Renal cortex interstitium (tissue), 11 donors: ENCODE measurements around the gene B3GAT1. TPM values are rescaled to one million over a fixed set of nuclear protein-coding genes. Genes with fewer than 3 reads are reported as not detected.

Source experiments
- DNase-seq, 11 donors: peaks; one replicate each; pipeline ENCODE4 v3.0.0-alpha.2; 2013; ENCODE audit warnings: low read depth in 9 of 11, low spot score in 4 of 11; ENCODE audit errors: extremely low read depth in 1 of 11
- polyA plus RNA-seq, 3 donors: library from polyadenylated mRNA; unstranded; fragments of 120-200 nt; gene quantifications; one replicate each; pipeline ENCODE4 v1.2.1, GENCODE V29; 2013; ENCODE audit not compliant: insufficient read length in 3 of 3

Gene B3GAT1
- polyA plus RNA-seq, 3 donors: 4.3 to 4.9 (median 4.6) TPM

DNA sequence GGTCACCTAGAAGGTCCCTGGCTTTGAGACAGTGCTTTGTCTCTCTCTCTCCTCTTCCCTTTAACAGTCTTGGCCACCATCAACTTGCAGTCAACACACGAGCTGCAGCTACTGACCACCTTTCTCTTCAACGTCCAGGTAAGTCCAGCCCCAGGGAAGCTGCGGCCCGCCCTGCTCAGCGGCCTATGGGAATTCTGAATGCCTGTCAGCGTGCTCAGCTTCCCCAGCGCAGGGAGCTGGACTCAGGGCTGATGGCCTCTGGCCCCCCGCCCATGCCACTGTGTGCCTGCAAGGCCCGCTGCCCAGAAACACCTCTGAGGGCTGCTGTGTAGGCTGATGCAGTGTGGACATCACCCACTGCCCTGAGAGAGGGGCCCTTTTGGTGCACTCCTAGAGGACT lies 47.8 kb downstream of the B3GAT1 start:
- no peak for DNase-seq

DNA sequence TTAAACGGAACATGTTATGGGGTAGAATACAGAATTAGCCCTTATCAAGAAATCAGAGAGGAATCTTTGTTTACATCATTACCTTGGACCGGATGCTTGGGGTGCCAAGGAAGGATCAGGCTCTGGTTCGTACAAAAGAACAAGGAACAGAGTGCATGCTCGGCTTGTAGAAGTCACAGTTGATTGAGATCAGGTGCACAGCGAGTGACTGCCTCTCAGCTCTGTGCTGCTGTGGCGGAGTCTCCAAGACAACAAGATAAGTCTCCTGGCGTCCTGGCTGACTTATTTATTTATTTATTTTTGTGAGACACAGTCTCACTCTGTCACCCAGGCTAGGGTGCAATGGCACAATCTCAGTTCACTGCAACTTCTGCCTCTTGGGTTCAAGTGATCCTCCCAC lies 48.5 kb downstream of the B3GAT1 start:
- DNase-seq: peak in 2 of 11 donors; percentile 9 to 22

- no peak for DNase-seq
These were observed 48.9 kb downstream of the B3GAT1 start for GRCh38 chr11:134363161-134363560.

GRCh38 chr11:134362192-134362901 lies 49.7 kb downstream of the B3GAT1 start:
- no peak for DNase-seq

DNA sequence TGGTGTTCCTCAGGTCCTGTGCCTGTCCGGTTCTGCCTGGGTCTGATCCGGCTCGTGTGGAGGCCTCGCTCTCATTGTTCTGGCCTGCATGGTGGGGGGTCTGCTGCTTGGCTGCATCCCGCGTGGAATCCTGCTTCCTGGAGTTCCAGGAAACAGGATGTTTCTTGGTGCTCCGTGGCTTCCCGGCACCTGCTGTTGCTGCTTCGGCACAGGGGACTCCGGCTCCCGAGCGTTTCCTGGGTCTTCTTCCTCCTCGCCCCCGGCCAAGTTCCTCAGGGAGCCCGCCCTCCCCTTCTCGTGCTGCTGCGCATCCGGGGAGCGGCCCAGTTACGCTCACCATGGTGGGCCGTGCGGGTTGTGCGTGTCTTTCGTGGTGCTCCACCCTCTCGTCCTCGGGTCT lies 50.4 kb downstream of the B3GAT1 start:
- no peak for DNase-seq

DNA sequence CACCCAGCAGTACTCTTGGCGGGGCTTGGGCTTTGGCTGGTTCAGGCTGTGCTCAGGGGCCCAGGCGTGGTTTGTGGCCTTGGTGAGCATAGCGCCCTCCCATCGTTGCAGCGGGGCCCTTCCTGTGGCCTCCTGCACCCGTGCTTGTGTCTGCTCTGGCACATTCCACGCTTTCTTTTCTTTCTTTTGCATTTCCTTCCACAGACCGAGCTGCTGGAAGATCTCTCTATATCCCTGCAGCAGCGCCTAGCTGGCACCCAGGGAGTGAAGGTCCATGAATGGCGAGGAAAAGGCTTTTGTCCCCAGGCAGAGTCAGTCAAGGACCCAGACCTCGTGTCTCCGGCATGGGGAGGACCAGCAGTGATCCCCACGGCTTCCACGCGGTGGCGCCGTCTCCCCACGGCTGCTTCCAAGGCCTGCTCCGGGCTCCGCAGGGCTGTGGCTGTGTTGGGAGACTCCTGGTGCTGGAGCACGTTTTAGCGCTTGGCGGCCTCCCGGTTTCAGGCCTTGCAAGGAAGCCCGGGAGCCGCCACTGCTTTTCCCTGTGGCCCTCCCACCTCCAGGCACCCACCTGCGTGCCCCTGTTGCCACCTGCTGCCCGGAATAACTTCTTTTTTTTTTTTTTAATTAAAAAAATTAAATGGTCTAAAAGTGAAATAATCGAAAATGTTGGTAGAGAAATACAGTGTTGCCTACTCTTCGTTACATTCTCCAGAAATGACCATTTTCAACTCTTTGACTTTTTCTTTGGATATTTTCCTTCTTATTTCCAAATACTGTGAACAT lies 51.8 kb downstream of the B3GAT1 start:
- DNase-seq: peak; percentile 47 to 75 (median 69)

DNA sequence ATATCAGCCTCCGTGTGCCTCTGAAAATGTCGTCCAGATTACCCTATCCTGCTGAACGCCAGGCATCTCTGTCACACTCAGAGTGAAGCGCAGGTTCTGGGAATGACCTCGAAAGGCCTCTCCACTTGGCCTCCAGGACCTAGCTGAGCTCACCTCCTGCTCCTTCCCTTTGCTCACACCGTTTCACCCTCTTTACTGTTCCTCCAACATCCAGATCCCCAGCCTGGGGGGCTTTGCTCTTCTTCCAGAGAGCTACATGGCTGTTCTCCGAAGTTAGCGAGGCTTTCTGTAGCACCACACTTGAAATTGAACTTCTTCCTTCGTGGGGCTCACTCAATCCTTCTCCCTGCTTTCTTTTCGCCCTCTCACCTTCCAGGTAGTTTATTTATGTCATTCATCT lies 52.4 kb downstream of the B3GAT1 start:
- no peak for DNase-seq

DNA sequence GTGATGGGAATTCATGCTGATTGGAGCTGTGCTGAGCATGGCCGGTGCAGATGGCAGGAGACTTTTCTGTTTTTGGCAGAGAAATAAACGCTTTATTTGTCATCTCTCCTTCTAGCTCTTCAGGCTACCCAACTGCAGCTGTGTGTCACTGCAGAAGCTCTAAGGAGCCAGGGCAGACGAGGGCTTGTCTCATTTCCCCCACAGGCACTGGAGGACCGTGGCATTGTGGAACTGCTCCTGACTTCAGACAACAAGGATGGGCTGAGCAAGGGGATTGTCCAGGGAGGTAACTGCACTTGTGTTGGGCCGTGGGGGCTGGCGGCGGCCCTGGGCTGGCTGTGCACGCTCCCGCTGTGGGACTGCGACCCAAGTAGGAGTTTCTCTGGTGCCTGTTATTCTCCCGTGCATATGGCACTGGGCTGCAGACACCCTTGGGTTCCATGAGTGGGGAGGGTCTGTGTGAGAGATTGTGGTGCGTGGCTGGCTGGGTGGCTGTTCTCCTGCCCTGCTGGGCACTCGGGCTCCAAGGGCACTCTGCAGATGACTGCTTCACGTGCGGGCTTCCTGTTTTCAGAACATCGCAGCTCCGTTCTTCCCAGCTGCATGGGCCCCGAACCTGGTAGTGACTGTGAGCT lies 53.1 kb downstream of the B3GAT1 start:
- no peak for DNase-seq

- no peak for DNase-seq
These were observed 53.7 kb downstream of the B3GAT1 start for GRCh38 chr11:134358165-134358855.

DNA sequence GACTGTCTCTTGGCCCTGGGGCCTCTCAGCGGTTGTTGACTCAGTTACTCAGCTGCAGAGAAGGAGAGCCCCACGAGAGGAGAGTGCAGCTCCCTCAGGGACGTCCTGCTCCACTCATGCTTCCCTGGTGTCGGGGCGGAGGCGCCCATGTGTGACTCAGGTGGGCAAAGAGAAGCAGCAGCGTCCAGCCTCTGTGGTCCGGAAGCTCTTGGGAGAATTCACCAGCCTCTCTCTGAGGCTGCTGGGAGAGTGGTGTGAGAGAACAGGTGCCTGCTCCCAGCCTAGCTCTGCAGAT lies 54.5 kb downstream of the B3GAT1 start:
- DNase-seq: no peak

DNA sequence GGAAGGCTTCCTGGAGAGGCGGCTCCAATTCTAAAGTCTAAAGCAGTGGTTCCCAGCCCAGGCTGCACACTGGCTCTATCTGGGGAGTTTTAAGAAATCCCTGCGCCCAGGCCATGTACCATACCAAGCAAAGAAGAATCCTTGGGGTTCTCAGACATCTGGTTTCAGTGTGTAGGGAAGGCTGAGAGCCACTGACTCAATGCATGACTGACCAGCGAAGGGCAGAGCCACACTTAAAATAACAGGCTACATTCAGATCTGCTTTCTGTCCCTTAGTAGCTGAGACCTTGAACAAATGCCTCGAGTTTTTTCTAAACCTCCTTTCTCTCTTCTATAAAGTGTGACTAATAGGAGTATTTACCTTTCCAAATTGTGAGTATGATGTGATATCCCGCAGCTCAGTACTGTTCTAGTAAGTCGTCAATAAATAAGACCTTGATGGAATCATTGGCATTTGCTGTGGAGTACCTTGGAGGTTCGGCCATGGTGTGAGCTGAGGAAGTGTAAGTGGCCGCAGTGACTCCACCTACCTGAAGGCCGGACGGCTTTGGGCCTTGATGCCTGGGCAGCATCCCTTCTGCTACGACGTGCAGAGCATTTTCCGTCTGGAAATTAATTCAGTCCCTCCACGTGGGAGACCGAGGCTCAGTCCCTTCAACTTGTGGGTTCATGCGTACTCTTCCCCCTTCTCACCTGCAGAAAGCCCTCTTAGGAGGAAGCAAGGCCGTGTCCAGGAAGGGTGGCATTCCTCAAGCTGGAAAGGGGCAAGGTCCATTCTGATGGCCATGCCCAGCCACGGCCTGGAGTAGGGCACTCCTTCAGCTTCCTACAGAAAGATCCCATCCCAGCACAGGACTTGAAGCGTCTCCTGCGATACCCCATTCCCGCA lies 55.1 kb downstream of the B3GAT1 start:
- no peak for DNase-seq

GRCh38 chr11:134355656-134356055 lies 56.4 kb downstream of the B3GAT1 start:
- DNase-seq: no peak

DNA sequence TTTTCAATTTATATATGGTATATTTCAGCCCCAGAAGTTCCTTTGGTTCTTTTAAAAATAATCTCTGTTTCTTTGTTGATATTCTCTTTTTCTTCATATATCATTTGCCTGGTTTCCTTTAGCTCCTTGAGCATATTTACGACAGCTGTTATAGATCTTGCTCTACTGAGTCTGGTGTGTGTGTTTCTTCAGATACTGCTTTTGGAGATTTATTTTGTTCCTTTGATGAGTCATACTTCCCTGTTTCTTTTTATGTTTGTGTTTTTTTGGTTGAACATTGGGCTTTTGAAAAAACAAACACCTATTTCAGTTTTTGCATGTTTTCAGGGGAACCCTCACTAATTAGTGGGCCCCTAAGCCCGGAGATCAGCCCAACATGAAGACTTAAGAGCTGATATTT lies 56.9 kb downstream of the B3GAT1 start:
- no peak for DNase-seq

GRCh38 chr11:134352111-134352510 lies 59.9 kb downstream of the B3GAT1 start:
- no peak for DNase-seq

GRCh38 chr11:134350381-134350780 lies 61.7 kb downstream of the B3GAT1 start:
- DNase-seq: no peak

GRCh38 chr11:134349802-134350355 lies 62.2 kb downstream of the B3GAT1 start:
- DNase-seq: no peak

DNA sequence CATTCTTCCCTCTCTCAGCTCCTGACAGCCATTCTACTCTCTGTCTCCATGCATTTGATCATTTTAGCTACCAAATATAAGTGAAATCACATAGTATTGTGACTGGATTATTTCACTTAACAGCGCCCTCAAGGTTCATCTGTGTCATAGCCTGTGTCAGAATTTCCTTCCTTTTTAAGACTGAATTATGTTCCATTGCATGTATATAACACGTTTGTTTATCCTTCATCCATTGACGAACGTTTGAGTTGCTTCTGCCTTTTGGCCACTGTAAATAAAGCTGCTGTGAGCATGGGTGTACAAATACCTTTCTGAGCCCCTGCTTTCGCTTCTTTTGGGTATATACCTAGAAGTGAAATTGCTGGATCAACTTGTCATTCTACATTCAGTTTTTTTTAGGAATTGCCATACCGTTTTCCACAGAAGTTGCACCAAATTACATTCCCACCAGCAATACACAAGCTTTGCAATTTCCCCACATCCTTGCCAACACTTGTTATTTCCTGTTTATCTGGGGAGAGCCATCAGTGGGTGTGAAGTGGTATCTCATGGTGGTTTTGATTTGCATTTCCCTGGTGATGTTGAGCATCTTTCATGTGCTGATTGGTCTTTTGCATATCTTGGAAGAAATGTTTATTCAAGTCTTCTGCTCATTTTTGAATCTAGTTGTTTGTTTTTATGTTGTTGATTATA lies 62.8 kb downstream of the B3GAT1 start:
- no peak for DNase-seq

- no peak for DNase-seq
These were observed 64.6 kb downstream of the B3GAT1 start for GRCh38 chr11:134347441-134347840.
